Adipocyte (in vitro differentiated cells): ENCODE results near the gene APBA2.

ENCODE experiments used
- DNase-seq: peaks from one replicate; pipeline ENCODE4 v3.0.0-alpha.2; 2015; ENCODE audit warnings: low read depth
- H3K27me3 ChIP-seq: replicated peaks from 2 replicates; pipeline ENCODE4 v1.7.0; 2013; ENCODE audit warnings: mild to moderate bottlenecking, low read length, moderate library complexity; ENCODE audit not compliant: control insufficient read depth, insufficient read depth
- H3K36me3 ChIP-seq: 2 replicates; pipeline ENCODE4 v1.7.0; 2013; ENCODE audit warnings: low read length, mild to moderate bottlenecking, moderate library complexity; ENCODE audit not compliant: control insufficient read depth, insufficient read depth, severe bottlenecking
- H3K4me1 ChIP-seq: 2 replicates; pipeline ENCODE4 v1.7.0; 2013; ENCODE audit warnings: mild to moderate bottlenecking, low read length, moderate library complexity; ENCODE audit not compliant: control insufficient read depth, insufficient read depth
- H3K4me3 ChIP-seq: 2 replicates; pipeline ENCODE4 v1.7.0; 2013; ENCODE audit warnings: mild to moderate bottlenecking, low read length, moderate library complexity
- H3K9ac ChIP-seq: 2 replicates; pipeline ENCODE4 v1.7.0; 2013; ENCODE audit warnings: mild to moderate bottlenecking, low read length, moderate library complexity
- H3K9me3 ChIP-seq: 2 replicates; pipeline ENCODE4 v1.7.0; 2013; ENCODE audit warnings: mild to moderate bottlenecking, low read length, moderate library complexity; ENCODE audit not compliant: control insufficient read depth

Gene APBA2

DNA sequence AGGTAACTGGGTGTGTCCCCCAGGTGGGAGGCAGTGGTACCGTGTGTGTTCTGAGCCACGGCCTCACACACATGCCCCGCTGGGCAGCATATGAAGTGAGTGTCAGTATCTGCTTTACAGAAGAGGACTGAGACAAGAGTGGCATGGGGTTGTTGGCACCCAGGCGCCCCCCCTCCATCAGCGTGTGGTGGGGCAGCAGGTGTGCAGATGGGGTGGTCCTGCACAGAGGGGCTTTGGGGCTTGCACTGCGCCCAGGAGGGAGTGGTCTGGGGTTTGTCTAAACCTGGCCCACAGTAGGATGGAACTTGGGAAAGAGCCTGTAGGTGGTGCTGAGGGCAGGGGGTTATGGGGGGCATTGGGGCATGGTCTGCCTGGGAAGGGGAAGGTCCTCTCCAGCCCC, 176.0 kb downstream of the APBA2 start:
- peaks cover 7% of the 10 kb centered on the region for H3K27me3 ChIP-seq
- H3K4me1 ChIP-seq: no peaks in the 10 kb centered on the region
- H3K36me3 ChIP-seq: no peaks in the 10 kb centered on the region
- no peak overlapping the region for H3K4me3 ChIP-seq
- H3K9me3 ChIP-seq: no peaks in the 10 kb centered on the region
- H3K9ac ChIP-seq: no peak overlapping the region
- no peak for DNase-seq

DNA sequence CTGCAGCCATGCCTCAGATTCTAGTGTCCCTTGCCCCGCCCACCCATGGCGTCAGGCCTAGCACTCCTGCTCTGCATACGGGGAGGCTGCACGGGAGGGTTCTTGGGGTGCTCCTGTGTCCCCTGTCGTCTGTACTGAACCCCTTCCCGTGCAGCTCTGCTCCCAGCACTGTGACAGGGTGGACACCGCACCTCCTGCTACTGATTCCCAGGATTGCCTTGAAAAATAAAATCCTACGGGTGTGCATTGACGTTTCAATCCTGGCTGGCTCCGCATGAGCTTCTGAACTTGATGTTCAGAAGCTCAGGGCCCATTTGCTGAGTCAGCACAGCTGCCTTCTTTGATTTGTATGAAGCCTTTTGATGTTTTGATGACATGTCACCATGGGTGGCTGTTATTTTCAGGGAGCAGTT, 176.4 kb downstream of the APBA2 start:
- H3K4me1 ChIP-seq: no peaks in the 10 kb centered on the region
- peaks cover 7% of the 10 kb centered on the region for H3K27me3 ChIP-seq
- no peak overlapping the region for H3K4me3 ChIP-seq
- DNase-seq: no peak
- H3K36me3 ChIP-seq: no peaks in the 10 kb centered on the region
- no peak overlapping the region for H3K9ac ChIP-seq
- H3K9me3 ChIP-seq: no peaks in the 10 kb centered on the region

DNA sequence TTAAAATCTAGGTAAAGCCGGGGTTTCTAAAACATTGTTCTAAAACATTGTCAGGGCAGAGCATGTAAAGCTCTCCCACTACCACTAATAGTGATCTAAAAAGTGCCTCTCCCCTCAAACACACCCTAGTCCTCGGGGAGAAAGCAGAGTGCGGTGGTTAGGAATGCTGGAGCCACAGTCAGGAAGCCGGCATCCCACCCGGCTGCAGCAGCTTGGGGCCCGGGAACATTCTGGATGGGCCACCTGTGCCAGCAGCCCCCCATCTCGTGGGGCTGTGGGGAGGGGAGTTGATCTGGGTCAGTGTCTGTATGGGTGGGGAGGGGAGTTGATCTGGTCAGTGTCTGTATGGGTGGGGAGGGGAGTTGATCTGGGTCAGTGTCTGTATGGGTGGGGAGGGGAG, 176.9 kb downstream of the APBA2 start:
- no peak for DNase-seq
- Histone ChIP-seq H3K4me1 (no peaks in the 10 kb centered on the region), H3K27me3 (peaks cover 7% of the 10 kb centered on the region), H3K9me3 (no peaks in the 10 kb centered on the region), H3K9ac (no peak overlapping the region), H3K4me3 (no peak overlapping the region), H3K36me3 (no peaks in the 10 kb centered on the region)

DNA sequence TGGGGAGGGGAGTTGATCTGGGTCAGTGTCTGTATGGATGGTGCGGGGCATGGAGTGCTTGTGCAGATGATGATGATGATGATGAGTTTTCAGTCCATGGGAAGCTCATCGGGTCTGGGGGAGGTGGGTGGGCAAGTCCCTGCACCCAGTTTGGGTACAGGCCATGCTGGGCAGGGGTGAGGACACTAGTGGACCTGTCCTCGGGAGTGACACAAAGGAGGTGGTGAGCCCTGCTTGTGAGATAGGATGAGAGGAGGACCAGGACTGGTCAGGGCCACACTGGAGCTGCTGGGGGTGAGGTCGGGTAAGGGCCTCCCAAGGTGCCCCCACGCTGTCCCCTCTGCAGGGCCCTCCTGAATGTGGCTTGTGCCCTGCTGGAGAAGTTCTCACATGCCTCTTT, 177.9 kb downstream of the APBA2 start:
- no peak for DNase-seq
- Histone ChIP-seq H3K27me3 (peaks cover 7% of the 10 kb centered on the region), H3K9me3 (no peaks in the 10 kb centered on the region), H3K4me3 (no peak overlapping the region), H3K4me1 (no peaks in the 10 kb centered on the region), H3K9ac (no peak overlapping the region), H3K36me3 (no peaks in the 10 kb centered on the region)

DNA sequence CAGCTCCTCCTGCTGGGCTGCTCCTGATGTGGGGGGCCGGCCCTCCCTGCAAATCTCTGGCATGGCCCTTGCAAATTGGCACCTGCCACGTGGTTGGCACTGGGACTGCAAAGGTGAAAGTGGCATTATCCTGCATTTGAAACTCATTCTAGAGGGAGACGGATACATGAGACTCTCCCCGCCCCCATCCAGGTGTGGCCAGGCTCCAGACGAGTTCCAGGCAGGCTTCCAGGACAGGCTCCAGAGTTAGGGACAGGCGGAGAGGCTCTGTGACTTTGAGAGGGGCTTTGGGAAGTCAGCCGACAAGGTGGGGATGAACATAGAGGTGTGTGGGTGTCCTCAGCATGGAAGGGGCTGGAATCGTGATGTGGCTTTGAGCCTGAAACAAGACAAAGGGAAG, 178.5 kb downstream of the APBA2 start:
- no peak overlapping the region for H3K4me3 ChIP-seq

DNA sequence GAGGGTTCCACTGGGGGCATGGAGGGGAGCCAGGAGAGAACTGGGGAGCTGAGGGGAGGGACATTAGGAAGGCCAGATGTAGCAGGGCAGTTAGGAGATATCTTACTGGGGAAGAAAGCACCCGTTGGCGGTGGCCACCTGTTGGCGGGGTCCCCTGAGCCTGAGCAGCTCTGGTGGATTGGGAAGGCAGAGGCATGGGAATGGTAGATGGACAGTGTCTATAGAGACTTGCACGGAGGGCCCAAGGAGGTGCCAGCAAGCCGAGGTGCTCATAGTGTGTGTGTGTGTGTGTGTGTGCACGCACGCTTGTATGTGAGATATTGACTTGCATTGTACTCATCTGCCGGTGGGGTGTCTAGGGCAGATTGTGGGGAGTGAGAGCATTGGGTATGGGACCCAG, 179.0 kb downstream of the APBA2 start:
- no peak for DNase-seq
- Histone ChIP-seq H3K27me3 (peaks cover 7% of the 10 kb centered on the region), H3K9me3 (peaks cover 3% of the 10 kb centered on the region), H3K9ac (no peak overlapping the region), H3K4me3 (no peak overlapping the region), H3K4me1 (no peaks in the 10 kb centered on the region), H3K36me3 (no peaks in the 10 kb centered on the region)

More for the DNA sequence above, 178.5 kb downstream of the APBA2 start:
- H3K9ac ChIP-seq: no peak overlapping the region
- H3K4me1 ChIP-seq: no peaks in the 10 kb centered on the region
- DNase-seq: no peak
- peaks cover 7% of the 10 kb centered on the region for H3K27me3 ChIP-seq
- H3K9me3 ChIP-seq: no peaks in the 10 kb centered on the region
- H3K36me3 ChIP-seq: no peaks in the 10 kb centered on the region

DNA sequence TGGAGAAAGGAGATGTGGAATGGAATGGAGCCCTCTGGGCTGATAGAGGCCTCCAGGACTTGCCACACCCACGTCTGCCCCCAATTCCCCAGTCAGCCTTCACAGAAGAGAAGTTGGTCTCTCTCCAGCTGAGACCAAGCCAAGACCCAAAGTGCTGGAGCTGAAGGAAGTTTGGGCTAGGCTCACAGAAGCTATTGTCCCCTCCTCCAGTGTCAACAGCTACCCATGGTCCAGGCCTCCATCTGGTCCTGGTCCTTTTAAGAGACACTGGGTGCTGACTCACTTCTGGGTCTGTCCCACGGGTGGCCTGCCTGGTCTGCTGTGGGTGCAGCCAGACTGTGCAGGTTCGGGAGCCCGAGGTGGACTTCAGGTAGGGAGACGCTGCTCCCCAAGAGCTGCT, 179.8 kb downstream of the APBA2 start:
- Histone ChIP-seq H3K27me3 (peaks cover 7% of the 10 kb centered on the region), H3K9me3 (peaks cover 5% of the 10 kb centered on the region), H3K36me3 (no peaks in the 10 kb centered on the region), H3K4me3 (no peak overlapping the region), H3K4me1 (no peaks in the 10 kb centered on the region), H3K9ac (no peak overlapping the region)
- DNase-seq: no peak

DNA sequence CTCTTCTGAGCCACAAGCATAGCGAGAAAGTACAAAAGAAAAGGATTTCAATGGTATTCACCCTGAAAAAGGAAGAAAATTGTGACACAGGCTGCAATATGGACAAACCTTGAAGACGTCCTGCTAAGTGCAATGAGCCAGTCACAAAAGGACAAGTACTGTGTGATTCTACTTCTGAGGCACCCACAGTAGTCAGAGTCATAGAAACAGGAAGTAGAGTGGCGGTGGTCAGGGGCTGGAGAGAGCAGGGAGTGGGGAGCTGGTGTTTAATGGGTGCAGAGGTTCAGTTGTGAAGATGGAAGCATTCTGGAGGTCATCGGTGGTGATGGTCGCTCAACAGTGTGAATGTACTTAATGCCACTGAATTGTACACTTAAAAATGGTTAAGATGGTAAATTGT, 180.5 kb downstream of the APBA2 start:
- Histone ChIP-seq H3K27me3 (peaks cover 7% of the 10 kb centered on the region), H3K4me1 (no peaks in the 10 kb centered on the region), H3K4me3 (no peak overlapping the region), H3K9ac (no peak overlapping the region), H3K9me3 (peaks cover 5% of the 10 kb centered on the region), H3K36me3 (no peaks in the 10 kb centered on the region)
- DNase-seq: no peak

DNA sequence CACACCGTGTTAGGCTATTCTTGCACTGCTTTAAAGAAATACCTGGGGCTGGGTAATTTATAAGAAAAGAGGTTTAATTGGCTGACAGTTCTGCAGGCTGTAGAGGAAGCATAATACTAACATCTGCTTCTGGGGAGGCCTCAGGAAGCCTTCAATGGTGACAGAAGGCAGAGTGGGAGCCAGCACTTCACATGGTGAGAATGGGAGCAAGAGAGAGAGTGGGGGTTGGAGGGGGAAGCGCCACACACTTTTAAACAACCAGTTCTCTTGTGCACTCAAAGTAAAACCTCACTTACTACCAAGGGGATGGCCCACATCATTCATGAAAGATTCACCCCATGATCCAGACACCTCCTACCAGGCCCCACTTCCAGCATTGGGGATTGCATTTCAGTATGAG, 181.1 kb downstream of the APBA2 start:
- peaks cover 9% of the 10 kb centered on the region for H3K27me3 ChIP-seq
- H3K9ac ChIP-seq: no peak overlapping the region
- no peaks in the 10 kb centered on the region for H3K4me1 ChIP-seq

DNA sequence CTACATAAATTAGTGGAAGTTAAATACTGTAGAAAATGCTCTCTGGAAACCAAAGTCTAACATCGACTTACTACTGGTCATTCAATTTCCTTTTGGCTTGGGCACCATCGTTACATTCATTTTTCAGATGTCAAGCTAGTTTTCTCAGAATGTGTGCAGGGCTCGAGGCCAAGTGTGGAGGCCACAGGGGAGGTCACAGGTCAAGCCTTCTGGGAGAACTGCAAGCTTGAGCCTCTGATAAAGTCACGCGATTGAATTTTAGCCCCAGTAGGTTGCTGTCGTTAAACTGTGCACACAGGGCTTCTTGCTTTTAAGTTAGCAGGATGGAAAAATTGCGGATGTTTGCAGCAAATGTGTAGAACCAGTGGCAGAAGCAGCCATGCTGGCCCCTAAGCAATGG, 182.2 kb downstream of the APBA2 start:
- H3K4me3 ChIP-seq: no peak overlapping the region
- no peaks in the 10 kb centered on the region for H3K4me1 ChIP-seq
- no peak for DNase-seq
- H3K27me3 ChIP-seq: peaks cover 12% of the 10 kb centered on the region
- no peaks in the 10 kb centered on the region for H3K36me3 ChIP-seq
- no peak overlapping the region for H3K9ac ChIP-seq
- peaks cover 5% of the 10 kb centered on the region for H3K9me3 ChIP-seq

More for the DNA sequence above, 181.1 kb downstream of the APBA2 start:
- DNase-seq: no peak
- peaks cover 5% of the 10 kb centered on the region for H3K9me3 ChIP-seq
- no peaks in the 10 kb centered on the region for H3K36me3 ChIP-seq
- H3K4me3 ChIP-seq: no peak overlapping the region

DNA sequence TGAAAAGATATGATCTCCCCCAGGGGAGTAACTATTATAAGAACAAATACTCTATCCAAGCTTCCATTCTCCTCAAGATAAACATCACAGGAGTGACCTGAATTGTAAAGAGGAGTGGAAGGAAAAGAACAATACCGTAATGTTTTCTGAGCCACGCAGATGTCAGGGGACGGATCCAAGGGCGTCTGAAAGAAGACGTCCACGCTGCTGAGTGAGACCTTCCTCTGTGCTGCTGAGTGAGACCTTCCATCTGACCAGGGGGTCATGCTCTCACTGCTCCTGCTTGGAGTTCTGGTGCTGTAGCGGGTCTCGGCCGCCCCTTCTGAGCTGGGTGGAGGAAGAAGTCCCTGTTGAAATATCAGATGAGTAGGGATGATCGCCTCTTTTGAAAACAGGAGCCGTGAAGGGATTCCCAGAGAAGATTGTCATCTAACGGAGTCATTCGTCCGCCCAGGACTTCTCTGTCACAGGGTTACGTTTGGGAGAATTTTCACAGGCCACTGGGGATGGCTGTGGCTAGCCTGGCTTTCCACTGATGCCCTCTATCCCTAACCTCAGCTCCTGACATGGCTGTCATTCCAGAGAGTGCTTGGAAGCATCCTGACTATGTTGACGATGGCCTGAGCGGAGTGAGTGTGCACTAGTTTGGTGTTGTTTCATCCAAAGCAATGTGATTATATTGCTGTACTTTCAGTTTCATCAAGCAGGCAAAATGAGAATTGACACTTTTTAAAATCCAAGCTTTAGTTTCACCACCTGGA, 184.9 kb downstream of the APBA2 start:
- Histone ChIP-seq H3K9ac (no peak overlapping the region), H3K36me3 (no peaks in the 10 kb centered on the region), H3K4me3 (no peak overlapping the region), H3K27me3 (peaks cover 8% of the 10 kb centered on the region), H3K9me3 (peaks cover 5% of the 10 kb centered on the region), H3K4me1 (no peaks in the 10 kb centered on the region)
- DNase-seq: no peak
